Mucosa of stomach (tissue), 1 donor: ENCODE data around the gene PTPN14.
"Not testable (repeated sequence)": the region's sequence is repeated elsewhere in the genome, so short reads cannot be mapped to it uniquely, and the experiment has no call there.

Experiments used
- H3K27me3 ChIP-seq: one replicate; pipeline ENCODE4 v1.7.0; 2013; ENCODE audit warnings: mild to moderate bottlenecking, low read length; ENCODE audit not compliant: control insufficient read depth, insufficient read depth
- H3K36me3 ChIP-seq: one replicate; pipeline ENCODE4 v1.7.0; 2013; ENCODE audit warnings: low read length; ENCODE audit not compliant: control insufficient read depth, insufficient read depth
- H3K4me1 ChIP-seq: one replicate; pipeline ENCODE4 v1.7.0; 2013; ENCODE audit warnings: mild to moderate bottlenecking, low read length; ENCODE audit not compliant: control insufficient read depth, insufficient read depth
- H3K4me3 ChIP-seq: one replicate; pipeline ENCODE4 v1.7.0; 2013; ENCODE audit warnings: low read length
- H3K9ac ChIP-seq: one replicate; pipeline ENCODE4 v1.7.0; 2013; ENCODE audit warnings: mild to moderate bottlenecking, low read length, moderate library complexity
- H3K9me3 ChIP-seq: one replicate; pipeline ENCODE4 v1.7.0; 2013; ENCODE audit warnings: mild to moderate bottlenecking, low read length, moderate library complexity; ENCODE audit not compliant: control insufficient read depth
- donor health status: Pancreatic carcinoma.

PTPN14 gene

GRCh38 chr1:214525535-214526019, 25.8 kb downstream of the PTPN14 start:
- Histone ChIP-seq H3K36me3 (no peaks in the 10 kb centered on the region), H3K4me3 (no peak overlapping the region), H3K9me3 (no peaks in the 10 kb centered on the region), H3K4me1 (no peaks in the 10 kb centered on the region), H3K27me3 (no peaks in the 10 kb centered on the region), H3K9ac (no peak overlapping the region)

GRCh38 chr1:214524824-214525223, 26.6 kb downstream of the PTPN14 start:
- no peaks in the 10 kb centered on the region for H3K36me3 ChIP-seq
- no peaks in the 10 kb centered on the region for H3K9me3 ChIP-seq
- no peaks in the 10 kb centered on the region for H3K4me1 ChIP-seq
- no peak overlapping the region for H3K9ac ChIP-seq
- H3K4me3 ChIP-seq, result no peak overlapping the region
- no peaks in the 10 kb centered on the region for H3K27me3 ChIP-seq

GRCh38 chr1:214523124-214523824, 28.1 kb downstream of the PTPN14 start:
- no peaks in the 10 kb centered on the region for H3K4me1 ChIP-seq
- no peak overlapping the region for H3K4me3 ChIP-seq
- H3K36me3 ChIP-seq, result no peaks in the 10 kb centered on the region
- H3K9ac ChIP-seq, result no peak overlapping the region
- no peaks in the 10 kb centered on the region for H3K9me3 ChIP-seq
- H3K27me3 ChIP-seq, result no peaks in the 10 kb centered on the region

GRCh38 chr1:214521458-214521857, 29.9 kb downstream of the PTPN14 start:
- not testable (repeated sequence) for H3K4me3 ChIP-seq, H3K4me1 ChIP-seq, H3K36me3 ChIP-seq, H3K9ac ChIP-seq, H3K27me3 ChIP-seq, H3K9me3 ChIP-seq

- Histone ChIP-seq H3K27me3 (no peaks in the 10 kb centered on the region), H3K9me3 (no peaks in the 10 kb centered on the region), H3K9ac (no peak overlapping the region), H3K4me3 (no peak overlapping the region), H3K36me3 (no peaks in the 10 kb centered on the region), H3K4me1 (peaks cover 12% of the 10 kb centered on the region)
These were observed 30.7 kb downstream of the PTPN14 start for GRCh38 chr1:214520544-214521165.

GRCh38 chr1:214518361-214518760, 33.0 kb downstream of the PTPN14 start:
- H3K9me3 ChIP-seq, result no peaks in the 10 kb centered on the region
- no peaks in the 10 kb centered on the region for H3K27me3 ChIP-seq
- peaks cover 21% of the 10 kb centered on the region for H3K4me1 ChIP-seq
- H3K36me3 ChIP-seq, result no peaks in the 10 kb centered on the region
- H3K9ac ChIP-seq, result no peak overlapping the region
- H3K4me3 ChIP-seq, result no peak overlapping the region

- Histone ChIP-seq H3K4me3 (no peak overlapping the region), H3K36me3 (no peaks in the 10 kb centered on the region), H3K27me3 (no peaks in the 10 kb centered on the region)
These were observed 34.7 kb downstream of the PTPN14 start for GRCh38 chr1:214516434-214517326.

GRCh38 chr1:214515544-214516433, 35.6 kb downstream of the PTPN14 start:
- H3K9ac ChIP-seq, result no peak overlapping the region
- peaks cover 21% of the 10 kb centered on the region for H3K4me1 ChIP-seq

More at GRCh38 chr1:214516434-214517326, 34.7 kb downstream of the PTPN14 start:
- Histone ChIP-seq H3K9me3 (no peaks in the 10 kb centered on the region), H3K4me1 (peaks cover 21% of the 10 kb centered on the region), H3K9ac (no peak overlapping the region)

GRCh38 chr1:214514819-214515383, 36.5 kb downstream of the PTPN14 start:
- H3K36me3 ChIP-seq, result no peaks in the 10 kb centered on the region
- no peaks in the 10 kb centered on the region for H3K9me3 ChIP-seq
- no peak overlapping the region for H3K4me3 ChIP-seq
- H3K4me1 ChIP-seq, result peaks cover 21% of the 10 kb centered on the region
- no peaks in the 10 kb centered on the region for H3K27me3 ChIP-seq
- no peak overlapping the region for H3K9ac ChIP-seq

More at GRCh38 chr1:214515544-214516433, 35.6 kb downstream of the PTPN14 start:
- Histone ChIP-seq H3K36me3 (no peaks in the 10 kb centered on the region), H3K27me3 (no peaks in the 10 kb centered on the region), H3K9me3 (no peaks in the 10 kb centered on the region), H3K4me3 (no peak overlapping the region)

- no peaks in the 10 kb centered on the region for H3K9me3 ChIP-seq
- no peaks in the 10 kb centered on the region for H3K27me3 ChIP-seq
- H3K4me1 ChIP-seq, result peaks cover 21% of the 10 kb centered on the region
- no peak overlapping the region for H3K4me3 ChIP-seq
- H3K9ac ChIP-seq, result no peak overlapping the region
- no peaks in the 10 kb centered on the region for H3K36me3 ChIP-seq
These were observed 37.2 kb downstream of the PTPN14 start for GRCh38 chr1:214514032-214514818.
